Stimulated activated CD8-positive, alpha-beta memory T cell treated with anti-CD3 and anti-CD28 coated beads, Interleukin-12 subunit alpha, Interleukin-12 subunit beta, amount 100 ng/mL, for 24 hours (primary cell): ENCODE data around the gene SPRED2.

ENCODE experiments used
- DNase-seq: peaks from one replicate; pipeline ENCODE4 v3.0.0-alpha.2; 2020; ENCODE audit errors: extremely low read depth

The SPRED2 gene

GRCh38 chr2:65415091-65415490 is 17.3 kb downstream of the SPRED2 start:
- DNase-seq = no peak

GRCh38 chr2:65413610-65414009 is 18.8 kb downstream of the SPRED2 start:
- no peak for DNase-seq

GRCh38 chr2:65413106-65413505 is 19.3 kb downstream of the SPRED2 start:
- DNase-seq = no peak

- DNase-seq = no peak
These were observed 21.2 kb downstream of the SPRED2 start for GRCh38 chr2:65411056-65411795.

- DNase-seq = no peak
These were observed 23.4 kb downstream of the SPRED2 start for GRCh38 chr2:65409045-65409444.

GRCh38 chr2:65407240-65407639 is 25.2 kb downstream of the SPRED2 start:
- DNase-seq = no peak

- DNase-seq = no peak
These were observed 27.3 kb downstream of the SPRED2 start for GRCh38 chr2:65404988-65405697.

- DNase-seq = no peak
These were observed 28.9 kb downstream of the SPRED2 start for GRCh38 chr2:65403529-65403915.

- DNase-seq = no peak
These were observed 29.4 kb downstream of the SPRED2 start for GRCh38 chr2:65402780-65403528.

- no peak for DNase-seq
These were observed 30.1 kb downstream of the SPRED2 start for GRCh38 chr2:65402323-65402722.

GRCh38 chr2:65397122-65397521 is 35.3 kb downstream of the SPRED2 start:
- DNase-seq = no peak

GRCh38 chr2:65396348-65397026 is 35.9 kb downstream of the SPRED2 start:
- no peak for DNase-seq

GRCh38 chr2:65395621-65396347 is 36.6 kb downstream of the SPRED2 start:
- DNase-seq = no peak

GRCh38 chr2:65393743-65394422 is 38.5 kb downstream of the SPRED2 start:
- DNase-seq = no peak

GRCh38 chr2:65393046-65393445 is 39.4 kb downstream of the SPRED2 start:
- DNase-seq = no peak

- no peak for DNase-seq
These were observed 39.8 kb downstream of the SPRED2 start for GRCh38 chr2:65392609-65393008.

GRCh38 chr2:65390134-65390533 is 42.3 kb downstream of the SPRED2 start:
- no peak for DNase-seq

- no peak for DNase-seq
These were observed 42.9 kb downstream of the SPRED2 start for GRCh38 chr2:65389476-65389875.

GRCh38 chr2:65388596-65389390 is 43.6 kb downstream of the SPRED2 start:
- DNase-seq = no peak

- DNase-seq = no peak
These were observed 44.3 kb downstream of the SPRED2 start for GRCh38 chr2:65388051-65388531.
